Epithelial cell of proximal tubule (primary cell): ENCODE results near the gene PTCD1. TPM values are rescaled to one million over a fixed set of nuclear protein-coding genes. Genes with fewer than 3 reads are reported as not detected.
"Not testable (repeated sequence)": the region's sequence is repeated elsewhere in the genome, so short reads cannot be mapped to it uniquely, and the experiment has no call there.

Experiments used
- DNase-seq: peaks from one replicate; pipeline ENCODE4 v3.0.0-alpha.2; 2011; ENCODE audit warnings: low read depth
- H3K4me3 ChIP-seq: 2 replicates; pipeline ENCODE4 v1.5.1; 2011; ENCODE audit warnings: low read depth, mild to moderate bottlenecking, low read length
- CTCF ChIP-seq: conservative IDR thresholded peaks from 2 replicates; pipeline ENCODE4 v1.5.1; 2012; ENCODE audit warnings: low read depth, mild to moderate bottlenecking, low read length
- total RNA-seq: library from RNA; depleted of rRNA; stranded (reverse); fragments of >200 nt; gene quantifications from 2 replicates; pipeline ENCODE4 v1.2.3, GENCODE V29; 2015

PTCD1 gene
- total RNA-seq, 1 donor from 2014 or later, result 4.0 TPM

GRCh38 chr7:99433158-99433557 lies 5.4 kb downstream of the PTCD1 start:
- no peak for DNase-seq
- TF ChIP-seq CTCF, result no peak
- H3K4me3 ChIP-seq, result no peak overlapping the region

GRCh38 chr7:99431756-99432540 lies 6.7 kb downstream of the PTCD1 start:
- not testable (repeated sequence) for H3K4me3 ChIP-seq

GRCh38 chr7:99429756-99430155 lies 8.8 kb downstream of the PTCD1 start:
- no peak for DNase-seq
- no peak overlapping the region for H3K4me3 ChIP-seq
- TF ChIP-seq CTCF, result no peak

More at GRCh38 chr7:99431756-99432540, 6.7 kb downstream of the PTCD1 start:
- not testable (repeated sequence) for DNase-seq

DNA sequence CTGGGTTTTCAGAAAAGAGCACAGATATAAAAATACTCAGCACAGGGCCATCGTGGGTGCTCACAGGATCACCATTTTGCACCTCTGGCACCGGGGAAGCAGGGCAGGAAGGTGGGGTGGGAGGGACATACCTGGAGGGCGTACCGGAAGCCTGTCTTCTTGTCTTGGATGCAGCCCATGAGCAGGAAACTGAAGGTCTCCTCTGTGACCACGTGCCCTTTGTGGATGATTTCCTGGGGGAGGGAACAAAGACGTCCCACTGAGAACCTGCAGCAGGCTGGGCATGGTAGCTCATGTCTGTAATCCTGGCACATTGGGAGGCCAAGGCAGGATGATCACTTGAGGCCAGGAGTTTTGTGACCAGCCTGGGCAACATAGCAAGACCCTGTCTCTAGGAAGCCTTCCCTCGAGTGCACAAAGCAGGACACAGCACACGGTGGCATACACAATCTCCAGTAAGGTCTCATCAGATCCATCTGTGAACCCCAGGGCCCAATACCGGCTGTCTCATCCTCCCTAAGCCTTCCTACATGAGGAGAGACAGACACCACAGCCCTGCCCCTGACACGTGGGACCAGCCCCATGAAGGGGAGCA lies 9.5 kb downstream of the PTCD1 start:
- no peak overlapping the region for H3K4me3 ChIP-seq
- TF ChIP-seq CTCF, result no peak
- DNase-seq, result no peak

DNA sequence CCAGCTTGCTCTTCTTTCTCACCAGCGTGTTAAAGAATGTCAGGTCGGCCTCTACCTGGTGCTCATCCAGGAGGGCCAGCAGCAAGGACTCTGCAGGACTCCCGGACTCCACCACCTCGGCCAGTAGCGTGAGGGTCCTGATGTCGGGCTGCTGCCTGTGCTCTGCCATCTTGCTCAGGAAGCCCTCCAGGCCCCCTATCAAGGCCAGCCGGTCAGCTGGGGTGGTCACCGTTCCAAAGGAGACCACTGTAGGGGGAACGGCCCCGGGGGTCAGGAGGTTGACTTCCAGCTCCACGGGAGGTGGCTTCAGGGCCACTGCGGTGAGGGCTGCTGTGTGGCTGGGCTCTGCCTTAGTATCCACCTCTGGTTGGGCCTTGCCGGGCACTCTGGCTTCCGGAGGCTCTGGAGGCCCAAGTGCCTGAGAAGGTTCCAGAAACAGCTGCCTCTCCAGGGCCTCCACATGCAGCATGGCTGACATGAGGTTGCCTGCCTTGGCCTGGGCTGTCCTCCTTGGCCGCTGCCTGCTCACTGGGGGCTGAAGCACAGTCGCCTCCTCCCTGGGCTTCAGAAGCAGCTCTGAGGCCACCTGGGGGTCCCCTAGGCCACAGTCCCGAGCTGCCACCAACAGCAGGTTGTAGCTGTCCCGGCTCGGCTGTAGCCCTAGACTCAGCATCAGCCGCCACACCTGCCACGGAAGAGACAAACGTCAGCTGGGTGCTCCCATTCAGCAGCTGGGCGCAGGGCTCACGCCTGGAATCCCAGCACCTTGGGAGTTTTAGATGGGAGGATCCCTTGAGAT lies 13.5 kb downstream of the PTCD1 start:
- no peak overlapping the region for H3K4me3 ChIP-seq
- no peak for DNase-seq
- no peak for TF ChIP-seq CTCF

DNA sequence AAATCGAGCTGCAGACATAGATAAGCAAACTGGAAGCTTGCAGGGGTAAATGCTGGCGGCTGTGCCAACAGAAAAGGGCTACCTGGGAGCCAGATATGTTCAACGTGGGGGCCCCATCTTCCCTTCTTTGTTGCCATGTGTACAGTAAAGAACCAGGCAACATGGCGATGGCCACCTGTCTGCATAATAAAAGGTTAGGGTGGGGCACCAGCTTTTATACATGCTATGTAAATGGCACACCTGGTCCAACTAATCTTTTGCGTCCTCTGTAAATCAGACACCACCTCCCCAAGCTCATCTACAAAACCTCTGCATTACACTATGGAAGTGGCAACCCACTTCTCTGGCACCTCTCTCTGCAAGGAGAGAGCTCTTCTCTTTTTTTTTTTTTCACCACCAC lies 16.0 kb downstream of the PTCD1 start:
- no peak overlapping the region for H3K4me3 ChIP-seq
- DNase-seq, result no peak

More for the DNA sequence above, 16.0 kb downstream of the PTCD1 start:
- TF ChIP-seq CTCF, result no peak
